HG03060 (cell line): ENCODE measurements around the gene PRDM16.

Experiments used
- ATAC-seq: cut with Tn5 transposase; IDR thresholded peaks from one replicate; pipeline ENCODE4 v1.9.1; 2021; ENCODE audit warnings: low read depth, moderate number of reproducible peaks; ENCODE audit not compliant: unreplicated experiment

Gene PRDM16

GRCh38 chr1:3342960-3343359 is 274.0 kb downstream of the PRDM16 start:
- no peak for ATAC-seq

DNA sequence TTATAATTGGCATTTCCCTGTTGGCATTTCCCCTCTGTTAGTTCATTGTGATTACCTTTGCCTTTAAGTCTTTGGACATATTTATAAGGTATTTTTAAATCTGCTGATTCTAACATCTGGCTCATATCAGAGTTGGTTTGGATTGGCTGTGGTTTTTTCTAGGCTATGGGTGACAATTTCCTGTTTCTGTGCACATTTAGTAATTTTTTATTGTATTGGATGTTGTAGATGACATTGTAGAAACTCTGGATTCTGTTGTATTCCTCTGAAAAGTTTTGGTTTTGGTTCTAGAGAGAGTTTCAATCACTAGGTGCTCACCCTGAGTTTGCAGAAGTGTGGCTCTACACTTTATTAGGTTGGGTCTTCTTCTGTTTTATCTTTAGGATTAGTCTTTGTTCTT is 275.4 kb downstream of the PRDM16 start:
- no peak for ATAC-seq

- ATAC-seq = no peak
These were observed 276.8 kb downstream of the PRDM16 start for GRCh38 chr1:3345792-3346191.

DNA sequence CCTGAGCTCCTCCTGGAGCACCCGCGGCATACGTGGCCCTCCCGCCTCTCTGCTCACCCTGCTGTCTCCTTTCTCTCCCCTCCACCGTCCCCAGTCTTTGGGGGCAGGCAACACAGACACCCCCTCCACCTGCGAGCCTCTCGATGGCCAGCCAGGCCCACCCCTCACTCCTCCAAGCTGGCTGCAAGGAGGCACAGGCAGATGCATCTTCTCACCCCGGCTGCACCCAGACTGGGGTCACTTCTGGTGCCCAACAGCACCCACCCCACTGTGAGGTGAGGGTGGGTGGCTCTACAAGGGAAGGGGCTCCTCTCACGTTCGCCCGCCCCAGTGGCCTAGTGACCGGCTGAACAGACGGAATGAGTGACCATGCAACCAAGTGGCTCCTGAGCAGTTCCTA is 277.5 kb downstream of the PRDM16 start:
- ATAC-seq = no peak

DNA sequence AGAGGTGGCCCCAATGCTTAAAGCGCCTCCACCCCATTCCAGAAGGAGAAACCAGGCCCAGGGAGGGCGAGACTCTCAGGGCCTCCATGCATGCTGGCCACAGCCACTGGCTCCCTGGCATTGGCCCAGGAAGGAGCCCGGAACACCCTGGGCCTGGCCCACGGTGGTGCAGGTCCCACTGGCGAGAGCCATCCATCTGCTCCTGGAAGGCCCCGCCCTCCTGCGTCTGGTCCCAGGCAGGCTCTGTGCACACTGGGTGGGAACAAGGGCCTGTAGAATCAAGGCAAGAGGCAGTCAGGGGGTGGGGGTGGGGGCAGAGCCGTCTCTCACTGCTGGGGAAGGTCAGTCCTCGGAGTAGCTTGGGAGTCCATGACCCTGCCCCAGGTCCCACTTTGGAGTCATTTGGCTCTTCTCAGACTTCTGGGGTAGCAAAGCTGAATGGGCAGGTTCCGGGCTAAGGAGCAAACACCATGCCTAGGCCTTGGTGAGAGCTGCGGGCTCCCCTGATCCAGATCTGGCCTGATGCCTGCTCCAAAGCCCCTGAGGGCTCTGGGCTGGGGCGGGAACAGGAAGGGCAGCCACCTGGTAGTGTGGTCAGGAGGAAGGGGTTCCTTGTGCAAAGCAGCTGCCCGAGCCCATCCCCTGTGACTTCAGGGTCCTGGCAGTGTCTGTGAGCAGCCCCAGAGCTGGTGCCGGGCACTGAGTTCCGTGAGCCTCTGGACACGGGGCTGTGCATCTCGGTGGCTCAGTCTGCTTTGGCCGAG is 278.4 kb downstream of the PRDM16 start:
- ATAC-seq = no peak

- ATAC-seq = no peak
These were observed 279.3 kb downstream of the PRDM16 start for GRCh38 chr1:3348196-3348865.

GRCh38 chr1:3349161-3349967 is 280.4 kb downstream of the PRDM16 start:
- no peak for ATAC-seq

DNA sequence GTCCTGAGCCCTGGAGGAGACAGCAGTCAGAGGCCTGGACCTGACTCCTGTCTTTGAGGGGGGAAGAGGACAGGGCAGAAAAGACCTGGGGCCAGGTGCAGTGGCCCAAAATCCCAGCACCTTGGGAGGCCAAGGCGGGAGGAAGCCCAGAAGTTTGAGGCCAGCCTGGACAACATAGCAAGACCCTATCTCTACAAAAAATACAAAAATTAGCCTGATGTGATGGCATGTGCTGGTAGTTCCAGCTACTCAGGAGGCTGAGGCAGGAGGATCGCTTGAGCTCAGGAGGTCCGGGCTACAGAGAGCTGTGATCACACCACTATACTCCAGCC is 280.9 kb downstream of the PRDM16 start:
- no peak for ATAC-seq

DNA sequence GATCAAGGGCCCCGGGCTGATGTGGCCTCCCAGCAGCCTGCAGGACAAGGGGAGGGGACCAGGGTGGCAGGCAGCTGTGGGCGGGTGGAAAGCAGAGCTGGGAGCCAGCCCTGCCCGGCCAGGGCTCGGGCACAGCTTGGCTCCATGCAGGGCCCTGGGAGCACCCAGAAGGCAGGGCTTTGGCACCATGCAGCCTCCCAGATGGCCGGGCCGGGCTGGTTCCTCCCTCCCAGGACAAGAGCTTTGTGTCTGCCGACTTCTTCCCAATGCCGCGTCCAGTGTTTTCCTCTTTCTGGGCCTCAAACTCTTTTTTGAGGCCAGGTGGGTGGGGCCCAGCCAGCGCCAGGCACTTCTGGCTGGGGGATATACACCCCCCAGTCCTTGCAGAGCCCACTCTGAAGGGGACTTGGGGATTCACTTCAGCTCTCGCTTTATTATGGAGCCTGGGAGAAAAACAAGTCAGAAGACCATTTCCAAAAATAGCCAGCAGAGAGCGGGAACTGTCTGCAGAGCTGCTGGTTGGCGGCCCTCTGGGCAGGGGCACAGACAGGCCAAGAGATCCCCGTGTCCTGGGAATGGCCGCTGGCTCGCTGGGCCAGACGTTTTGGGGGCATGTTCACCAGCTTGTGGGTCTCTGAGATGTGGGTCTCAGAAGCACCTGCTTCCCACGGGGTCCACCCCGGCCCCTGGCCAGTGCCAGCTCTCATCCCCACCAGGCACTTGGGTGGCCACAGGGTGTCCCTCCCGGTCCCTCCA is 281.7 kb downstream of the PRDM16 start:
- ATAC-seq = no peak

- ATAC-seq = no peak
These were observed 282.7 kb downstream of the PRDM16 start for GRCh38 chr1:3351449-3352298.

DNA sequence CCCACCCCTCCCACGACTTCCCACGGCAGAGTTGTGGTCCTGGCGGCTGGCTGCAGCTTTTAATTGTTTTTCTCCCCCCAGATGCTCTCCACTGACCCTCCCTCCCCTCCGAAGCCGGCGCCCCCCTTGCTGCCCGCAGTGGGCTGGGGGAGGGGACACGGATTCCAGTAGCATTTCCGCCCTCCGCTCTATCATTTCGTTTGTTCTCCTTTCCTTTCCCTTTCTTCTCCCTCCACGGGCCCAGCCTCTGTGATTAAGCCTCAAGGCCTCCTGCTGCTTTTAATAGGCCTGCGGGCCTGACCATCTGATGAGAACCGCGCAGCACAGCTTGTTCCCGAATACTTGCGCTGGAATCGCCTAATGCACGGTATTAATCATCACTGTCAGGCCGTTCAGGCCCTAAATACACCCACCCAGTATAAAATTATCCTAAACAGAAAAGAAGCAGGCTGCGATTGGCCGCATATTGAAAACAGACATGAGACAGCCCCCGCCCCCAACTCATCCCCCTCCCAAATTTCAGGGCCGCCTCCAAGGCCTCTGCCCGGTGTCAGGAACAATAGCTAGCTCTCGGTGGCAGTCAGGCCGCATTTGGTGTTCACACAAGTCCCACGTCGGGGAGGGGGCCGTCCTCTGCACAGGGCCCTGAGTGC is 283.4 kb downstream of the PRDM16 start:
- no peak for ATAC-seq

DNA sequence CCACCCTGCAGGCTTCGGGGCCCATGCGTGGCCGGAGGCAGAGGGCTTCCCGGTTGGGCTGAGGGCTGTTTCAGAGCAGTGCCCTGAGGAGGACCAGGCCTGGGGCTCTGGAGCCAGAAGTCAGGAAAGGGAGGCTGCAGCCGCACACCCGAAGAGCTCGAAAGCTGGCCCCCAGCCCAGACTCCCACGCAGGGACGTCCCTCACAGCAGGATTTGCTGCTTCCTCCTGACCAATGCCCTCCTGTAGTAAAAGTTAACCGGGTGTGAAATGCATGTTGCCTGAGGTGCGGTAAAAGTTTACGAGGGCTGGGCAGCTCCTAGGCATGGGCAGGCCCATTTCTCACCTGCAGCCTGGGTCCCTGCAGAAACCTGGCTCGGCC is 283.9 kb downstream of the PRDM16 start:
- ATAC-seq = no peak

GRCh38 chr1:3353876-3354275 is 284.9 kb downstream of the PRDM16 start:
- ATAC-seq = no peak

DNA sequence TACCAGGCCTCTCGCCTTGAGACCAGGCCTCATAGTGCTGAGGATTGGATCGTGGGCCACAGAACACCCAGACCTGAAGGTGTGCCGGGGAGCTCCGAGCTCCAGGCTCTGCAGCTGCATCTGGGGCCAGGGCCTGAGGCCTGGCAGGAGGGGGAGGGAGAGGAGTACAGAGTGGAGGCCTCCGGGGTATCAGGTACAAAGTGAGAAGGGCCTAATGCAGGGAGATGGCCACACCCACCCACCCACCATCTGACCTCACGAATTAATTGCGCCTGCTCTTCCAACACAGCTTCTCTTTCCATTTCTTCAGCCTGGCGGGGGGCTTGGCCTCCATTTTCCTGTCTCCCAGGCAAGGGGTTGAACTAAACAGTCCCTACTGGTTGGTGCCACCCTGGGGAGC is 286.1 kb downstream of the PRDM16 start:
- no peak for ATAC-seq

DNA sequence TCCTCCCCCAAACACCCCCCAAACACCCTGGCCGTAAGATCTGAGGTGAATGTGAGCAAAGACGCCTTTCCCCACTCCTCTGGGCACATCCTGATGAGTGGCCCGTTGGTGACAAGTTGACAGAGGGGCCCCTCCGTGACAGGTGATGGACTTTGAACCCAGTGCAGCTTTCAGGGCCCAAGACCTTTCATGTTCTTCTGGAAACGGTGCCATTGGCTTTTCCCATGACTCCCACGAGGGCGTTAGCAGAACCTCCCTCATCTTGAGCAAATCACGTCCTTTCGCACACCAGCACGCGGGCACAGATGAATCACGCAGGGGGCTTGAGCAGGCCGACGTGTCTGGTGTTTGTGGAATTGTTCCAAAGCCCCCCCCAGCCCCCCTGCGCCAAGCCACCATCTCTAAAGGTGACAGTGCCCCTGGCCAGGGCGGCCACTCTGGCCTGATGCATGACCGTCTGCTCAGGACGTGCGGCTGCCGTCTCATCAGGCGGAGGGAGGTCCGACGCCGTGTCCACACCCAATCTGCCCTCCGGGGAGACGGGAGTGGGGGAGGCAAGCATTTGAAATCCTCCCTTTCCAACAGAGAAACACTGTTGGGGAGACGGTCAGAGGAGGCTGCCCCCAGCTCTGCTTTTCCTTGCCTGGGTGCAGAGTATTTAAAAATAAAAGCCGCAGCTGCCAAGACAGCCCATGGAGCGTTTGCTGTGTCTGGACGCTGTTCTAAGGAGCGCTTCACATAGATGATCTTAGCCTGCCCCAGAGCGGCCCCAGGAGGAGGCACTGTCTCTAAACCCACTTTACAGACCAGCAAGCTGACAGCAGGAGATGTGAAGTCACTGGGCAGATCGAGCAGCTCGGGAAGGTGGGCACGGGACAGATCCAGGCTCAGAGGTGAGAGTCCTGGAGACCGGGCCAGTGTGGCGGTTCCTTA is 287.2 kb downstream of the PRDM16 start:
- ATAC-seq = no peak

DNA sequence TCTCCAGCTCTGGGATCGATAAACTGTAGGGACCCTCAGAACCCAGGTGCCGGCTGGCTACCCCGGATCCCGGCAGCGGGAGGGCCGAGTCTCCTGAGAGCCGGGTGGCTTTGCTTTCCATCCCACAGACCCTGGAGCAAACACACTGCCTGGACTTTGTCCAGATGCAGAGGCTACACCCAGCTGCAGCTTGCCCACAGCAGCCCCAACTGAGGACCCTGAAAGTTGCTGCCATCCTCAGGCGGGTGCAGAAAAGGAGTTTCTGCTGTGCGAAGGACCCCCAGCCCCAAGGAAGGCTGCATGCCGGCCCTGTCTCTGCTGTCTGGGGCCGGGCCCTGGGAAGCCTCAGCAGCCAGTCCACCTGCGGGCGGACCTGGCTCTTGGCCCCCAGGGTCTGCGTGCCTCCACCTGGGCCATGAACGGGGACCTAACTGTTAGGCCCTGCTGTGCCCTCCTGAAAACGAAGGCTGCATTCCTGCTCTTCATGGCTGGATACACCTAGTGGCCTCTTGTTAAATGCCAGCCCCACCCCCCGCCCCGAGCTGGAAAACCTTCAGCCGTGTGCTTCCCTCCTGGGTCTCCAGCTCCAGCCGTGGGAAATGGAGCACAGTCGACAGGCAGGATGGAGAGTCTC is 287.9 kb downstream of the PRDM16 start:
- ATAC-seq = no peak

GRCh38 chr1:3357526-3358297 is 288.7 kb downstream of the PRDM16 start:
- no peak for ATAC-seq
